ENCODE data around the gene HSD17B3.

DNA sequence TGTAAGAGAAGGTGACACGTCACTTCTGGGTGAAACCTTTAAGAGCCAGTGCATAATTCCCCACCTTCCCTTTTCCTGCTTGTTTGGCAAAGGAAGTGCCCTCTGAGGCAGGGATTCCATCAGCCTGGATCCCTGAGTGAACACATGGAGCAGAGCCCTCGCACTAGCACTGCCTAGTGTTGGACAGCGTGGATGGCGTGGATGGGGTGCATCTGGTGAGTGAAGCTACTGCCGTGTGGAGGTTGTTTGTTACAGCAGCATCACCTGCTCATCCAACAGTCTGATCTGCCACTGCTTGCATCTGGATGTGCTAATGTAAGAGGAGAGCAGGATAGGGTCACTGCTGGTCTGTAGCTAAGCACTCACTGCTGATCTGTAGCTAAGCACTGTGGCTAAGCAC is 46.3 kb upstream of the HSD17B3 start:
- TF ChIP-seq, protein P1, sequence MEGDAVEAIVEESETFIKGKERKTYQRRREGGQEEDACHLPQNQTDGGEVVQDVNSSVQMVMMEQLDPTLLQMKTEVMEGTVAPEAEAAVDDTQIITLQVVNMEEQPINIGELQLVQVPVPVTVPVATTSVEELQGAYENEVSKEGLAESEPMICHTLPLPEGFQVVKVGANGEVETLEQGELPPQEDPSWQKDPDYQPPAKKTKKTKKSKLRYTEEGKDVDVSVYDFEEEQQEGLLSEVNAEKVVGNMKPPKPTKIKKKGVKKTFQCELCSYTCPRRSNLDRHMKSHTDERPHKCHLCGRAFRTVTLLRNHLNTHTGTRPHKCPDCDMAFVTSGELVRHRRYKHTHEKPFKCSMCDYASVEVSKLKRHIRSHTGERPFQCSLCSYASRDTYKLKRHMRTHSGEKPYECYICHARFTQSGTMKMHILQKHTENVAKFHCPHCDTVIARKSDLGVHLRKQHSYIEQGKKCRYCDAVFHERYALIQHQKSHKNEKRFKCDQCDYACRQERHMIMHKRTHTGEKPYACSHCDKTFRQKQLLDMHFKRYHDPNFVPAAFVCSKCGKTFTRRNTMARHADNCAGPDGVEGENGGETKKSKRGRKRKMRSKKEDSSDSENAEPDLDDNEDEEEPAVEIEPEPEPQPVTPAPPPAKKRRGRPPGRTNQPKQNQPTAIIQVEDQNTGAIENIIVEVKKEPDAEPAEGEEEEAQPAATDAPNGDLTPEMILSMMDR (IDR thresholded peaks at IDR 0.05) = no peak
- TF ChIP-seq POLR2A (IDR thresholded peaks at IDR 0.05) = no peak

Measured in uterus (tissue), 2 donors.